Measurements from ENCODE around the gene CACHD1.

GRCh38 chr1:64546013-64546412 lies 76.1 kb downstream of the CACHD1 start:
- TF ChIP-seq CTCF (IDR thresholded peaks at IDR 0.05) (no peak), EP300 (IDR thresholded peaks at IDR 0.05) (no peak)
